ENCODE data around the gene ACIN1. TPM values are rescaled to one million over a fixed set of nuclear protein-coding genes. Genes with fewer than 3 reads are reported as not detected.

The ACIN1 gene
- total and polyA plus RNA-seq, 2 of the 13 experiments (the other 11 are each of a cell fraction or from before 2014, with no cell fraction given): 165 to 183 TPM

- no peak for TF ChIP-seq PRDM4 (CRISPR knock-in tag; IDR thresholded peaks at IDR 0.05; ENCODE audit: borderline replicate concordance)
- 0 out of 4 replicates have a peak, but pooled peaks of 1 of the 2 experiments have one; percentile 31 for TF ChIP-seq MAFK (conservative IDR thresholded peaks at IDR 0.05 in 1 of 2, IDR thresholded peaks at IDR 0.05 in 1 of 2; ENCODE audit: low read length in 2 of 2)
- no peak for TF ChIP-seq THAP8 (CRISPR knock-in tag; IDR thresholded peaks at IDR 0.05; ENCODE audit: borderline replicate concordance)
- TF ChIP-seq FOSL2 (CRISPR knock-in tag; IDR thresholded peaks at IDR 0.05): peak; percentile 94
- TF ChIP-seq RXRA (CRISPR knock-in tag; IDR thresholded peaks at IDR 0.05): peak; percentile 47; the same call in 1 of the 2 replicates
Observed at GRCh38 chr14:23078692-23079116, 16.2 kb downstream of the ACIN1 start (continued).

- 97% methylated on average over 5 of the region's 5 CpGs for WGBS (ENCODE audit: low lambda C conversion rate)
- no peaks in the 10 kb centered on the region for H3K27me3 ChIP-seq (ENCODE audit: control insufficient read depth in 1 of 2, insufficient read depth in 2 of 2, low read length in 2 of 2)
- no peak overlapping the region for H3K9ac ChIP-seq (ENCODE audit: insufficient read depth, low read depth, low read length)
- in situ Hi-C loops (cut with HindIII; ENCODE audit: extremely low pct_ligation_motif_present, low pct_unique_long_range_greater_than_20kb): no loop called here
- H4K20me1 ChIP-seq (ENCODE audit: insufficient read depth, low read length): peaks cover 9% of the 10 kb centered on the region; the same call in 1 of the 2 replicates
- ChIA-PET CTCF (ENCODE audit: low intra/inter-chr PET ratio, low total read pairs) (interaction anchor here (1.6 to 4.1 kb wide), 4 partner anchors 9 to 109 kb away, joined by 4 to 20 read pairs (median 8); partner anchors contain the start of gene ACIN1), POLR2A (interaction anchor here (1.4 to 5.8 kb wide), 5 partner anchors 9 to 101 kb away, joined by 3 to 85 read pairs (median 12); partner anchors contain the start of genes ACIN1 and C14orf119)
- H3K4me2 ChIP-seq (ENCODE audit: low read depth, low read length): no peak overlapping the region
- DNase-seq (ENCODE audit: low spot score) (no peak), FAIRE-seq (no peak), ATAC-seq (no peak)
- TF ChIP-seq IKZF4 (CRISPR knock-in tag; IDR thresholded peaks at IDR 0.05; ENCODE audit: borderline replicate concordance, low read depth, not compliant biosample characterization): no peak
- TF ChIP-seq AGO2 (optimal IDR thresholded peaks at IDR 0.05; ENCODE audit: low read depth, low read length): peak; percentile 14
- TF ChIP-seq PCBP2 (optimal IDR thresholded peaks at IDR 0.05; ENCODE audit: low read depth, low read length, poor library complexity, severe bottlenecking): no peak
- H3K79me2 ChIP-seq (ENCODE audit: insufficient read depth, low read length): no peaks in the 10 kb centered on the region
- H3K4me1 ChIP-seq (ENCODE audit: insufficient read depth, low read length): no peaks in the 10 kb centered on the region
- no peak overlapping the region for H2AFZ ChIP-seq (ENCODE audit: low read length)
- peaks cover 63 to 94% of the 10 kb centered on the region in 2 experiments for H3K36me3 ChIP-seq (replicated peaks in 1 of 2; ENCODE audit: control insufficient read depth in 1 of 2, insufficient read depth in 2 of 2, low read length in 2 of 2)
- H3K9me3 ChIP-seq (ENCODE audit: low read length): no peaks in the 10 kb centered on the region
- no peak overlapping the region for H3K4me3 ChIP-seq (replicated peaks in 1 of 3; ENCODE audit: insufficient read depth in 1 of 3, low read depth in 2 of 3, low read length in 3 of 3)
- no peak overlapping the region for H3K27ac ChIP-seq (ENCODE audit: extremely low read length, insufficient read depth, low read length)
- intact Hi-C loops (cut with micrococcal nuclease; ENCODE audit: unreplicated experiment): loop anchor here (1.0 kb wide), 2 partner anchors 9 to 31 kb away; no protein-coding TSS in a partner anchor
- BruUV-seq (replicated peaks): no TSS peak
Observed at GRCh38 chr14:23077962-23078361, 17.0 kb downstream of the ACIN1 start.

All from HepG2 (cell line).